WTC11 (cell line): ENCODE data around the gene MTMR4. TPM values are rescaled to one million over a fixed set of nuclear protein-coding genes. Genes with fewer than 3 reads are reported as not detected.

ENCODE experiments used
- ATAC-seq: fragments of 200-7000 bp; cut with Tn5 transposase; 2 replicates; pipeline ENCODE4 v1.10.0; 2021; ENCODE audit warnings: mild to moderate bottlenecking, moderate library complexity
- CTCF ChIA-PET: fragments of 300-600 bp; sonication (Branson Sonifier 250); formaldehyde crosslinking; loops from one replicate; lab custom pipeline; 2021; ENCODE audit warnings: antibody characterized with exemption; lab: Charles Lee
- POLR2A ChIA-PET: fragments of 350-600 bp; sonication (Branson Sonifier 250); formaldehyde crosslinking; loops from one replicate; lab custom pipeline; 2021; ENCODE audit warnings: antibody characterized with exemption; lab: Charles Lee
- DNase-seq: peaks from one replicate; pipeline ENCODE4 v3.0.0; 2021; ENCODE audit warnings: low spot score
- H3K27ac Mint-ChIP-seq: 2 replicates; pipeline ENCODE4 v1.8.0; 2021; ENCODE audit warnings: mixed read lengths
- H3K27me3 Mint-ChIP-seq: 2 replicates; pipeline ENCODE4 v1.8.0; 2021; ENCODE audit warnings: low read depth, mild to moderate bottlenecking, moderate library complexity, mixed read lengths
- H3K36me3 Mint-ChIP-seq: 2 replicates; pipeline ENCODE4 v1.8.0; 2021; ENCODE audit warnings: mixed read lengths
- H3K4me1 Mint-ChIP-seq: 2 replicates; pipeline ENCODE4 v1.8.0; 2022; ENCODE audit warnings: mixed read lengths
- H3K4me3 Mint-ChIP-seq: 2 replicates; pipeline ENCODE4 v1.8.0; 2021; ENCODE audit warnings: mild to moderate bottlenecking, moderate library complexity, mixed read lengths
- H3K9me3 Mint-ChIP-seq: 2 replicates; pipeline ENCODE4 v1.8.0; 2021; ENCODE audit warnings: mixed read lengths
- ATF1 ChIP-seq: sonication (generic); formaldehyde crosslinking; IDR thresholded peaks from 2 replicates; pipeline ENCODE4 v1.8.1; 2023; ENCODE audit warnings: mild to moderate bottlenecking, moderate library complexity, missing genetic modification reagents
- CREM ChIP-seq: sonication (generic); formaldehyde crosslinking; IDR thresholded peaks from 2 replicates; pipeline ENCODE4 v1.8.1; 2022; ENCODE audit warnings: mild to moderate bottlenecking, missing genetic modification reagents, moderate library complexity
- EMX1 ChIP-seq: fragments of 250-450 bp; sonication (Bioruptor Pico); IDR thresholded peaks from 2 replicates; pipeline ENCODE4 v1.8.0; 2021; ENCODE audit warnings: mild to moderate bottlenecking
- ETV6 ChIP-seq: sonication (generic); formaldehyde crosslinking; IDR thresholded peaks from 2 replicates; pipeline ENCODE4 v1.8.1; 2022; ENCODE audit warnings: mild to moderate bottlenecking, missing genetic modification reagents
- IRF2 ChIP-seq: sonication (generic); formaldehyde crosslinking; IDR thresholded peaks from 2 replicates; pipeline ENCODE4 v1.8.0; 2022; ENCODE audit warnings: low read depth, missing genetic modification reagents, borderline replicate concordance
- JUN ChIP-seq: sonication (generic); formaldehyde crosslinking; IDR thresholded peaks from 2 replicates; pipeline ENCODE4 v1.8.0; 2023; ENCODE audit warnings: mild to moderate bottlenecking, missing genetic modification reagents
- MYBL2 ChIP-seq: sonication (generic); formaldehyde crosslinking; IDR thresholded peaks from 2 replicates; pipeline ENCODE4 v1.8.1; 2023; ENCODE audit warnings: mild to moderate bottlenecking, moderate library complexity, missing genetic modification reagents
- NR2C2 ChIP-seq: sonication (generic); formaldehyde crosslinking; IDR thresholded peaks from 2 replicates; pipeline ENCODE4 v1.8.0; 2022; ENCODE audit warnings: mild to moderate bottlenecking, missing genetic modification reagents
- OVOL2 ChIP-seq: fragments of 250-450 bp; sonication (Bioruptor Pico); IDR thresholded peaks from 2 replicates; pipeline ENCODE4 v1.9.0; 2021; ENCODE audit warnings: mild to moderate bottlenecking, borderline replicate concordance
- SP1 ChIP-seq: sonication (generic); formaldehyde crosslinking; conservative IDR thresholded peaks from 2 replicates; pipeline ENCODE4 v1.8.1; 2022; ENCODE audit warnings: missing genetic modification reagents
- TP53 ChIP-seq: sonication (generic); formaldehyde crosslinking; IDR thresholded peaks from 2 replicates; pipeline ENCODE4 v1.8.1; 2023; ENCODE audit warnings: mild to moderate bottlenecking, missing genetic modification reagents
- ZNF138 ChIP-seq: sonication (generic); formaldehyde crosslinking; conservative IDR thresholded peaks from 2 replicates; pipeline ENCODE4 v1.8.1; 2022; ENCODE audit warnings: mild to moderate bottlenecking, moderate library complexity, missing genetic modification reagents
- ZNF232 ChIP-seq: sonication (generic); formaldehyde crosslinking; IDR thresholded peaks from 2 replicates; pipeline ENCODE4 v1.8.0; 2022; ENCODE audit warnings: mild to moderate bottlenecking, missing genetic modification reagents
- ZNF317 ChIP-seq: sonication (generic); formaldehyde crosslinking; IDR thresholded peaks from 2 replicates; pipeline ENCODE4 v1.8.1; 2023; ENCODE audit warnings: low read depth, mild to moderate bottlenecking, moderate library complexity, missing genetic modification reagents, borderline replicate concordance
- ZNF416 ChIP-seq: fragments of 250-450 bp; sonication (Bioruptor Pico); IDR thresholded peaks from 2 replicates; pipeline ENCODE4 v1.9.0; 2021; ENCODE audit warnings: mild to moderate bottlenecking, inconsistent platforms
- total RNA-seq: library from RNA; stranded (reverse); gene quantifications from 3 replicates; pipeline ENCODE4 v1.2.3, GENCODE V29; 2021
- TF ChIP-seq, protein P1 (sequence below): sonication (generic); formaldehyde crosslinking; IDR thresholded peaks from 2 replicates; pipeline ENCODE4 v1.8.0; 2023; ENCODE audit warnings: missing genetic modification reagents
- TF ChIP-seq, protein P2 (sequence below): fragments of 200-600 bp; IDR thresholded peaks from 2 replicates; pipeline ENCODE4 v1.8.0; 2022; ENCODE audit warnings: antibody characterized with exemption
- TF ChIP-seq, protein P3 (sequence below): sonication (generic); formaldehyde crosslinking; conservative IDR thresholded peaks from 2 replicates; pipeline ENCODE4 v1.8.1; 2022; ENCODE audit warnings: mild to moderate bottlenecking, missing genetic modification reagents
- TF ChIP-seq, protein P4 (sequence below): sonication (generic); formaldehyde crosslinking; IDR thresholded peaks from 2 replicates; pipeline ENCODE4 v1.8.0; 2022; ENCODE audit warnings: mild to moderate bottlenecking, missing genetic modification reagents
- TF ChIP-seq, protein P5 (sequence below): sonication (generic); formaldehyde crosslinking; IDR thresholded peaks from 2 replicates; pipeline ENCODE4 v1.8.1; 2022; ENCODE audit warnings: mild to moderate bottlenecking, missing genetic modification reagents, moderate library complexity, borderline replicate concordance
- TF ChIP-seq, protein P6 (sequence below): sonication (generic); formaldehyde crosslinking; IDR thresholded peaks from 2 replicates; pipeline ENCODE4 v1.8.1; 2023; ENCODE audit warnings: mild to moderate bottlenecking, missing genetic modification reagents

MTMR4 gene
- total RNA-seq, 1 experiment from 2014 or later, result 30.8 TPM

DNA sequence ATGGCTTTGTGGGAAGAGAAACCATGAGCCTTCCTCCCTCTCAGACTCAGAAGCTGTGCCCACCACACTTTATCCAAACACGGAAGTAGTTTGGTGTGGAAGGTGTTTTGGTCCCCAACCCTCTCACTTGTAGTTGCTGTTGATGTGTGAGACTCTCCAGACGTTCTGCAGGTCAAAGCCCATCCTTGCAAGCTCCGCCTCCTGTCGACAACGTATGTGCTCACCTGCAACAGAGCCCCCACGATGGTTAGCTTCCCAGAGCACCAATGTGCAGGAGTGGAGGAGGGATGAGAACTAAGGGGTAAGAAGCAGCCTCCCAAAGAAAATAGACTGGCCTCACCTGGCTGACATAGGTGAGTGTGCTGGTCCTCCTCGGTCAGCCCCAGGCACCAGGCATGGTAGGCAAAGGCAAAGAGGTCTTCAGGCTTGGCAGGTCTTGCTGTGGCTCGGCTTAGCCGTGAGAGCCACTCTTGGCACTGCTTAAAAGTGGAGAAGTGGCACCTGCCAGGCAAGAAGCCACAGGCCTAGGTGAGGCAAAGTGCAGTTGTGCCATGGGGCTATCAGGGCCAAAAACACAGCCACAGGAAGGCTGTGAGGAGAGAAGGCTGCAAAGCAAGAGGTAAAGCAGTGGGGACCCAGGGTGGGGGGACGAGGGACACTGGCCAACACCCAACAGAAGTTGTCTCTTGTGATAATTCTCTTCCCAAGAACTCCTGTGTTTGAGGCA is 5.9 kb downstream of the MTMR4 start:
- H3K9me3 Mint-ChIP-seq, result no peaks in the 10 kb centered on the region
- DNase-seq (no peak), ATAC-seq (no peak)
- H3K27ac Mint-ChIP-seq, result no peak overlapping the region
- no peak overlapping the region for H3K4me3 Mint-ChIP-seq
- peaks cover 8% of the 10 kb centered on the region for H3K4me1 Mint-ChIP-seq
- H3K36me3 Mint-ChIP-seq, result peaks cover 63% of the 10 kb centered on the region
- no peak for TF ChIP-seq OVOL2 (CRISPR knock-in tag)
- TF ChIP-seq ZNF416 (CRISPR knock-in tag), result no peak
- no peak for TF ChIP-seq ZNF138 (CRISPR knock-in tag)
- no peak for TF ChIP-seq CREM (CRISPR knock-in tag)
- TF ChIP-seq, protein P1, sequence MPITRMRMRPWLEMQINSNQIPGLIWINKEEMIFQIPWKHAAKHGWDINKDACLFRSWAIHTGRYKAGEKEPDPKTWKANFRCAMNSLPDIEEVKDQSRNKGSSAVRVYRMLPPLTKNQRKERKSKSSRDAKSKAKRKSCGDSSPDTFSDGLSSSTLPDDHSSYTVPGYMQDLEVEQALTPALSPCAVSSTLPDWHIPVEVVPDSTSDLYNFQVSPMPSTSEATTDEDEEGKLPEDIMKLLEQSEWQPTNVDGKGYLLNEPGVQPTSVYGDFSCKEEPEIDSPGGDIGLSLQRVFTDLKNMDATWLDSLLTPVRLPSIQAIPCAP (CRISPR knock-in tag), result no peak
- TF ChIP-seq, protein P2, sequence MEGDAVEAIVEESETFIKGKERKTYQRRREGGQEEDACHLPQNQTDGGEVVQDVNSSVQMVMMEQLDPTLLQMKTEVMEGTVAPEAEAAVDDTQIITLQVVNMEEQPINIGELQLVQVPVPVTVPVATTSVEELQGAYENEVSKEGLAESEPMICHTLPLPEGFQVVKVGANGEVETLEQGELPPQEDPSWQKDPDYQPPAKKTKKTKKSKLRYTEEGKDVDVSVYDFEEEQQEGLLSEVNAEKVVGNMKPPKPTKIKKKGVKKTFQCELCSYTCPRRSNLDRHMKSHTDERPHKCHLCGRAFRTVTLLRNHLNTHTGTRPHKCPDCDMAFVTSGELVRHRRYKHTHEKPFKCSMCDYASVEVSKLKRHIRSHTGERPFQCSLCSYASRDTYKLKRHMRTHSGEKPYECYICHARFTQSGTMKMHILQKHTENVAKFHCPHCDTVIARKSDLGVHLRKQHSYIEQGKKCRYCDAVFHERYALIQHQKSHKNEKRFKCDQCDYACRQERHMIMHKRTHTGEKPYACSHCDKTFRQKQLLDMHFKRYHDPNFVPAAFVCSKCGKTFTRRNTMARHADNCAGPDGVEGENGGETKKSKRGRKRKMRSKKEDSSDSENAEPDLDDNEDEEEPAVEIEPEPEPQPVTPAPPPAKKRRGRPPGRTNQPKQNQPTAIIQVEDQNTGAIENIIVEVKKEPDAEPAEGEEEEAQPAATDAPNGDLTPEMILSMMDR, result no peak
- no peak for TF ChIP-seq MYBL2 (CRISPR knock-in tag)
- TF ChIP-seq, protein P3, sequence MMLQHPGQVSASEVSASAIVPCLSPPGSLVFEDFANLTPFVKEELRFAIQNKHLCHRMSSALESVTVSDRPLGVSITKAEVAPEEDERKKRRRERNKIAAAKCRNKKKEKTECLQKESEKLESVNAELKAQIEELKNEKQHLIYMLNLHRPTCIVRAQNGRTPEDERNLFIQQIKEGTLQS (CRISPR knock-in tag), result no peak
- ChIA-PET POLR2A (no interaction called here), CTCF (no interaction called here)
- H3K27me3 Mint-ChIP-seq, result no peaks in the 10 kb centered on the region

DNA sequence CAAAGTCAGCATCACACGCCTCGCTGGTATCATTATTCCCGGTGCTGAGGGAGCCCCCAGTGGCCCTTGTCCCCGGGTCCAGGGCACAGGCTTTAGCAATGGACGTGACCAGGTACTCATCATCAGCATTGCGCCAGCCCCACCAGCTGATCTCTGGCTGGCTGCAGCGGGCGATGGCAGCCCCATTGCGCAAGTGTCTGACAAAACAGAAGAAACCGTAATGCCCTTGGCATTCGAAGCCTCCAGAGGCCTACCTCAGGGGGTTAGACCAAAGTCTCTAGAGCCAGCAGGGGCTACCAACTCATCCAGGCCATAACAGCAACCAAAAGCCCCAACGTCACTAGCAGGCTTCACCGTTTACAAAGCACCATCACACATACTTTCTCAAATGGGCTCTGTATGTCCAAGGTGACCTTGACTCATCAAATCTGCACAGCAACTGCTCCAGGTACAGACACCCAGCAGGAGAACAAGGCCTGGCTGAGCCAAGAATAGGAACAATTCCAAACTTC is 7.3 kb downstream of the MTMR4 start:
- Mint-ChIP-seq H3K4me1 (no peaks in the 10 kb centered on the region), H3K27ac (no peak overlapping the region), H3K27me3 (no peaks in the 10 kb centered on the region), H3K36me3 (peaks cover 75% of the 10 kb centered on the region)
- ChIA-PET CTCF (no interaction called here), POLR2A (no interaction called here)
- no peak for DNase-seq
- no peak for ATAC-seq
- no peak for TF ChIP-seq EMX1 (CRISPR knock-in tag)
- no peak for TF ChIP-seq TP53 (CRISPR knock-in tag)
- no peak for TF ChIP-seq ZNF317 (CRISPR knock-in tag)
- no peak for TF ChIP-seq ATF1 (CRISPR knock-in tag)
- no peak for TF ChIP-seq NR2C2 (CRISPR knock-in tag)
- no peak for TF ChIP-seq ETV6 (CRISPR knock-in tag)
- TF ChIP-seq, all 79 proteins: peak for 0
- H3K9me3 Mint-ChIP-seq, result no peaks in the 10 kb centered on the region
- no peak overlapping the region for H3K4me3 Mint-ChIP-seq

DNA sequence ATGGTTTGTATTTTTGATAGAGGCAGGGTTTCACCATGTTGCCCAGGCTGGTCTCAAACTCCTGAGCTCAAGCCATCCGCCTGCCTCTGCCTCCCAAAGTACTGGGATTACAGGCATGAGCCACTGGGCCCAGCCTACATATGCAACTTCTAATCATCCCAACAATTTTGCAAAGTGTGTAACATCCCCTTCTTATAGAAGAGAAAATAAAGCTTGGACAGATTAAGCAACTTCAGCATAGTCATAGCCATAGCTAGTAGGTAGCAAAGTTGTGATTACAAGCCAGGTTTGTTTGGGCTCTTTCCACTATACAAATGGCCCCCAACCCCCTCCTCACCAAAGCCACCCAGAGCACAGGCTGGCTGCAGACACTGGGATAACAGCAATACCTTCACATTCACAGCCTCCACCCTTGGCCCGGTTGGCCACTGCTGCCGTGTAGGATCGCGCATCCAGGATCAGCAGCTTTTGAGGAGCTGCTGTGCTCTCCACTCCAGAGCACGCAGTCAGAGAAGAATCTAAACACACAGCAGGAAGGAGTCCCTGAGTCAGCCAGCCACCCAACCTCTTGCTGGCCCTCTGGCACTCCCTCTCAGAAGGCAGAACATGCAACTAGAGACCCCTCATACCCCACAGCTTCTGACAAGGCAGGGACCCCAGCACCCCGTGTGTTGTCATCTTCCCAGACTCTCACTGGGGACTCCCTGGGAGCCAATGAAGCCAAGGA is 7.9 kb downstream of the MTMR4 start:
- H3K9me3 Mint-ChIP-seq, result no peaks in the 10 kb centered on the region
- H3K36me3 Mint-ChIP-seq, result peaks cover 72% of the 10 kb centered on the region
- no peak for DNase-seq
- no peak for TF ChIP-seq JUN (CRISPR knock-in tag)
- H3K27ac Mint-ChIP-seq, result no peak overlapping the region
- ATAC-seq, result no peak
- CTCF ChIA-PET, result no interaction called here
- H3K4me1 Mint-ChIP-seq, result no peaks in the 10 kb centered on the region
- no peaks in the 10 kb centered on the region for H3K27me3 Mint-ChIP-seq
- POLR2A ChIA-PET, result no interaction called here
- H3K4me3 Mint-ChIP-seq, result no peak overlapping the region

DNA sequence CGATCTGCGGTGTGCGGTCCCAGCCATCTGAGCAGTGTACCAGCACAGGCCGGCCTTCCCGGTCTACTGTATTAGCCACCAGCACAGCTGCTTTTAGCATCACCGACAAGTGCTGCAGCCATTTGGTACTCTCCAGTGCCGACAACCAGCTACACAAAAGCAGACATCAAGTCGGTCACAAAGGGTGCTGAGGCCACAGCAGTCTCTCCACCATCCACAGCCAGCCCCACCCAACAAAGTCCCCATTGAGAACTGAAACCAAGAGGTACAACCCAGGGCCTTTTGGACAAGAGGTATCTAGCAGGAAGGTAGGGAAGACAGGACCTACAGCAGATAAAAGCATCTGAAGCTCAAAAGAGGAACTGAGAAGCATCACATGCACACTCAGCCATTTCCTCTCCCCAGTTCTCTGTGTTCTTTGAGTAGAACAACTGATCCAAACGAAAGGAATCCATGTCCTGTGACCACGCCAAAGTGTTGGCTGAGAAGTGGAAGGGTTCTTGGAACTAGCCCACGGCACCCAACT is 9.5 kb downstream of the MTMR4 start:
- no peak for DNase-seq
- POLR2A ChIA-PET, result no interaction called here
- Mint-ChIP-seq H3K27me3 (no peaks in the 10 kb centered on the region), H3K27ac (no peak overlapping the region), H3K36me3 (peaks cover 57% of the 10 kb centered on the region), H3K4me3 (no peak overlapping the region), H3K9me3 (no peaks in the 10 kb centered on the region), H3K4me1 (no peaks in the 10 kb centered on the region)
- ATAC-seq, result no peak
- CTCF ChIA-PET, result no interaction called here
- TF ChIP-seq, protein P4, sequence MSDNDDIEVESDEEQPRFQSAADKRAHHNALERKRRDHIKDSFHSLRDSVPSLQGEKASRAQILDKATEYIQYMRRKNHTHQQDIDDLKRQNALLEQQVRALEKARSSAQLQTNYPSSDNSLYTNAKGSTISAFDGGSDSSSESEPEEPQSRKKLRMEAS (CRISPR knock-in tag), result no peak
- TF ChIP-seq, protein P5, sequence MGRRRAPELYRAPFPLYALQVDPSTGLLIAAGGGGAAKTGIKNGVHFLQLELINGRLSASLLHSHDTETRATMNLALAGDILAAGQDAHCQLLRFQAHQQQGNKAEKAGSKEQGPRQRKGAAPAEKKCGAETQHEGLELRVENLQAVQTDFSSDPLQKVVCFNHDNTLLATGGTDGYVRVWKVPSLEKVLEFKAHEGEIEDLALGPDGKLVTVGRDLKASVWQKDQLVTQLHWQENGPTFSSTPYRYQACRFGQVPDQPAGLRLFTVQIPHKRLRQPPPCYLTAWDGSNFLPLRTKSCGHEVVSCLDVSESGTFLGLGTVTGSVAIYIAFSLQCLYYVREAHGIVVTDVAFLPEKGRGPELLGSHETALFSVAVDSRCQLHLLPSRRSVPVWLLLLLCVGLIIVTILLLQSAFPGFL (CRISPR knock-in tag), result no peak
- TF ChIP-seq IRF2 (CRISPR knock-in tag) (no peak), ZNF138 (CRISPR knock-in tag) (no peak), SP1 (CRISPR knock-in tag) (no peak), NR2C2 (CRISPR knock-in tag) (no peak), ZNF232 (no peak)
- TF ChIP-seq, protein P6, sequence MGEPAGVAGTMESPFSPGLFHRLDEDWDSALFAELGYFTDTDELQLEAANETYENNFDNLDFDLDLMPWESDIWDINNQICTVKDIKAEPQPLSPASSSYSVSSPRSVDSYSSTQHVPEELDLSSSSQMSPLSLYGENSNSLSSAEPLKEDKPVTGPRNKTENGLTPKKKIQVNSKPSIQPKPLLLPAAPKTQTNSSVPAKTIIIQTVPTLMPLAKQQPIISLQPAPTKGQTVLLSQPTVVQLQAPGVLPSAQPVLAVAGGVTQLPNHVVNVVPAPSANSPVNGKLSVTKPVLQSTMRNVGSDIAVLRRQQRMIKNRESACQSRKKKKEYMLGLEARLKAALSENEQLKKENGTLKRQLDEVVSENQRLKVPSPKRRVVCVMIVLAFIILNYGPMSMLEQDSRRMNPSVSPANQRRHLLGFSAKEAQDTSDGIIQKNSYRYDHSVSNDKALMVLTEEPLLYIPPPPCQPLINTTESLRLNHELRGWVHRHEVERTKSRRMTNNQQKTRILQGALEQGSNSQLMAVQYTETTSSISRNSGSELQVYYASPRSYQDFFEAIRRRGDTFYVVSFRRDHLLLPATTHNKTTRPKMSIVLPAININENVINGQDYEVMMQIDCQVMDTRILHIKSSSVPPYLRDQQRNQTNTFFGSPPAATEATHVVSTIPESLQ (CRISPR knock-in tag), result no peak
